Transverse colon (tissue), 4 donors: ENCODE measurements around the gene NLRP7. TPM values are rescaled to one million over a fixed set of nuclear protein-coding genes. Genes with fewer than 3 reads are reported as not detected.

Source experiments
- DNase-seq: peaks from one replicate; pipeline ENCODE4 v3.0.0-alpha.2; 2019
- H3K27ac ChIP-seq, 4 donors: fragments of 200-600 bp; sonication (generic); 2 replicates each; pipeline ENCODE4 v1.5.1; 2016 to 2018; ENCODE audit warnings: inconsistent platforms in 4 of 4
- H3K27me3 ChIP-seq: fragments of 200-600 bp; sonication (generic); 2 replicates; pipeline ENCODE4 v1.5.1; 2017; ENCODE audit warnings: inconsistent platforms
- H3K36me3 ChIP-seq, 4 donors: fragments of 200-600 bp; sonication (generic); 2 replicates each; pipeline ENCODE4 v1.5.1; 2017 to 2019; ENCODE audit warnings: inconsistent platforms in 4 of 4
- H3K4me1 ChIP-seq, 4 donors: fragments of 200-600 bp; sonication (generic); 2 replicates each; pipeline ENCODE4 v1.5.1; 2017 to 2020; ENCODE audit warnings: inconsistent platforms in 4 of 4
- H3K4me3 ChIP-seq, 4 donors: fragments of 200-600 bp; sonication (generic); 1 replicate in 1 of 4; 2 replicates in 3 of 4; pipeline versions ENCODE4 v1.5.1 to v1.6.1; 2017 to 2019; ENCODE audit warnings: inconsistent platforms in 4 of 4
- H3K9me3 ChIP-seq, 2 donors: fragments of 200-600 bp; sonication (generic); 2 replicates each; pipeline ENCODE4 v1.5.1; 2017 to 2019; ENCODE audit warnings: inconsistent platforms in 2 of 2
- CTCF ChIP-seq, 5 experiments: fragments of 200-600 bp in 3 of 5; fragments of 450-650 bp in 2 of 5; sonication (generic) in 3 of 5; IDR thresholded peaks; 1 replicate in 2 of 5; 2 replicates in 3 of 5; pipeline ENCODE4 v1.5.1; 2016 to 2017; ENCODE audit warnings: antibody characterized with exemption in 5 of 5, inconsistent platforms in 3 of 5, mild to moderate bottlenecking in 2 of 5, moderate library complexity in 1 of 5
- EP300 ChIP-seq: sonication (generic); formaldehyde crosslinking; IDR thresholded peaks from one replicate; pipeline ENCODE4 v1.6.1; 2017; ENCODE audit warnings: antibody characterized with exemption, low read depth
- POLR2A ChIP-seq: fragments of 450-650 bp; IDR thresholded peaks from one replicate; pipeline ENCODE4 v1.6.1; 2016; ENCODE audit warnings: antibody characterized with exemption, mild to moderate bottlenecking, moderate library complexity
- POLR2AphosphoS5 ChIP-seq, 3 donors: sonication (generic); formaldehyde crosslinking; IDR thresholded peaks; one replicate each; pipeline ENCODE4 v1.6.1; 2016; ENCODE audit warnings: antibody characterized with exemption in 3 of 3
- WGBS, 2 donors: methylation state at CpG; one replicate each; pipeline ENCODE4 v1.1.5; 2018; ENCODE audit warnings: low coverage in 1 of 2; 5-methylcytosine and 5-hydroxymethylcytosine counted together
- in situ Hi-C, 4 donors: fragments of 200-750 bp; cut with MboI; loops; one replicate each; pipeline versions ENCODE4 v1.15.0 to v1.15.1; 2017; ENCODE audit warnings: low sequenced_read_pairs in 3 of 4, low pct_ligation_motif_present in 1 of 4, low pct_unique_long_range_greater_than_20kb in 1 of 4
- intact Hi-C: fragments of 100-400 bp; cut with DNase I; formaldehyde crosslinking; loops from one replicate; pipeline ENCODE4 v1.15.1; 2023; ENCODE audit warnings: low total_unique reads
- small RNA-seq, 4 donors: library from RNA; depleted of rRNA; stranded (forward); fragments of <200 nt; gene quantifications; one replicate each; pipeline ENCODE3, GENCODE V24; 2016
- total RNA-seq, 4 donors: library from RNA; depleted of rRNA; stranded (reverse); fragments of >200 nt; gene quantifications; one replicate each; pipeline ENCODE4 v1.1.0, GENCODE V29; 2016

Gene NLRP7
- total RNA-seq, 4 donors from 2014 or later = not detected

GRCh38 chr19:54877471-54877870 is 69.9 kb downstream of the NLRP7 start:
- intact Hi-C loops = no loop called here
- WGBS, 2 donors = 45 to 53% methylated on average over 3 of the region's 3 CpGs

GRCh38 chr19:54875506-54875905 is 71.8 kb downstream of the NLRP7 start:
- DNase-seq = no peak
- Histone ChIP-seq H3K36me3 (no peaks in the 10 kb centered on the region), H3K4me3 (no peak overlapping the region), H3K27ac (no peak overlapping the region), H3K4me1 (no peaks in the 10 kb centered on the region), H3K27me3 (no peaks in the 10 kb centered on the region), H3K9me3 (no peaks in the 10 kb centered on the region)
- WGBS, 2 donors = 16 to 42% methylated on average over 2 of the region's 2 CpGs
- intact Hi-C loops = no loop called here
- in situ Hi-C loops = no loop called here
- TF ChIP-seq EP300 = no peak
- TF ChIP-seq POLR2A = no peak
- no peak for TF ChIP-seq CTCF (IDR thresholded peaks at IDR 0.05)
- no peak for TF ChIP-seq POLR2AphosphoS5 (IDR thresholded peaks at IDR 0.05)

More at GRCh38 chr19:54877471-54877870, 69.9 kb downstream of the NLRP7 start:
- Histone ChIP-seq H3K4me1 (no peaks in the 10 kb centered on the region), H3K27me3 (peaks cover 13% of the 10 kb centered on the region), H3K9me3 (no peaks in the 10 kb centered on the region), H3K4me3 (no peak overlapping the region), H3K36me3 (no peaks in the 10 kb centered on the region), H3K27ac (no peak overlapping the region)
- TF ChIP-seq CTCF (IDR thresholded peaks at IDR 0.05) = no peak
- TF ChIP-seq POLR2AphosphoS5 (IDR thresholded peaks at IDR 0.05) = no peak
- no peak for TF ChIP-seq POLR2A
- TF ChIP-seq EP300 = no peak
- DNase-seq = no peak
- in situ Hi-C loops = no loop called here

GRCh38 chr19:54873990-54874389 is 73.3 kb downstream of the NLRP7 start, which contains the start of gene FCAR:
TSS of gene FCAR (plus strand) at chr19:54874235. CDS start at chr19:54874290, 55 bp downstream.
- no peak for DNase-seq
- no peaks in the 10 kb centered on the region for H3K9me3 ChIP-seq
- H3K4me3 ChIP-seq = no peak within 1 kb of the TSS
- in situ Hi-C loops = no loop called here
- TF ChIP-seq EP300 = no peak
- no peak for TF ChIP-seq CTCF (IDR thresholded peaks at IDR 0.05)
- no peak for TF ChIP-seq POLR2A
- TF ChIP-seq POLR2AphosphoS5 (IDR thresholded peaks at IDR 0.05) = no peak
- no peak within 1 kb of the TSS for H3K27ac ChIP-seq
- no peaks in the 10 kb centered on the region for H3K36me3 ChIP-seq
- no peaks in the 10 kb centered on the region for H3K27me3 ChIP-seq
- 80 to 100% methylated on average over 2 to 8 of the region's 8 CpGs for WGBS, 2 donors
- no peaks in the 10 kb centered on the region for H3K4me1 ChIP-seq
- intact Hi-C loops = no loop called here

Small RNA genes lying within 50 kb of the gene (small RNA-seq; reads per million reads assigned to genes)
- 0 reads per million in 4 donors for gene AC011476.8

Other genes with a start within 250 kb of the NLRP7 start
- under 1 TPM in 1 of 4 donors, not detected in 3; 0.32 TPM for gene KIR3DL3, start 223.1 kb downstream of the NLRP7 start, total RNA-seq
- gene KIR2DL3, start 209.0 kb downstream of the NLRP7 start, total RNA-seq = under 1 TPM in 1 of 4 donors, not detected in 3; 0.55 TPM
- not detected for gene KIR2DL1, start 177.7 kb downstream of the NLRP7 start, total RNA-seq
- gene KIR2DL4, start 143.9 kb downstream of the NLRP7 start, total RNA-seq = 1 to 10 TPM in 2 of 4 donors, not detected in 2; 1.4 to 2.1 TPM
- gene KIR3DL1, start 131.1 kb downstream of the NLRP7 start, total RNA-seq = not detected
- not detected for gene KIR2DS4, start 114.9 kb downstream of the NLRP7 start, total RNA-seq
- gene KIR3DL2, start 97.1 kb downstream of the NLRP7 start, total RNA-seq = not detected
- not detected for gene FCAR, start 73.3 kb downstream of the NLRP7 start, total RNA-seq
- 1 to 10 TPM in 1 of 4 donors, under 1 TPM in 1, not detected in 2; 0.41 to 1.9 TPM for gene NCR1, start 41.4 kb downstream of the NLRP7 start, total RNA-seq
- gene NLRP2, start 18.8 kb upstream of the NLRP7 start, total RNA-seq = 10 to 100 TPM in 3 of 4 donors, 1 to 10 TPM in 1; 3.2 to 39.6 (median 16.7) TPM
- gene GP6, start 90.7 kb upstream of the NLRP7 start, total RNA-seq = under 1 TPM in 2 of 4 donors, not detected in 2; 0.68 to 1.00 TPM
- gene RDH13, start 115.6 kb upstream of the NLRP7 start, total RNA-seq = 100 to 1,000 TPM in 1 of 4 donors, 10 to 100 TPM in 3; 28.4 to 125 (median 61.7) TPM
- gene EPS8L1, start 128.3 kb upstream of the NLRP7 start, total RNA-seq = 100 to 1,000 TPM in 1 of 4 donors, 10 to 100 TPM in 3; 28.7 to 115 (median 49.1) TPM
- 100 to 1,000 TPM; 101 to 350 (median 154) TPM for gene PPP1R12C, start 170.1 kb upstream of the NLRP7 start, total RNA-seq
- gene TNNT1, start 201.7 kb upstream of the NLRP7 start, total RNA-seq = 1 to 10 TPM in 2 of 4 donors, not detected in 2; 1.6 to 4.1 TPM
- gene TNNI3, start 210.2 kb upstream of the NLRP7 start, total RNA-seq = not detected
- gene DNAAF3, start 219.1 kb upstream of the NLRP7 start, total RNA-seq = under 1 TPM in 2 of 4 donors, not detected in 2; 0.40 to 0.41 TPM
- gene SYT5, start 232.8 kb upstream of the NLRP7 start, total RNA-seq = 1 to 10 TPM in 1 of 4 donors, under 1 TPM in 2, not detected in 1; 0.48 to 9.6 (median 0.96) TPM